ENCODE results near the gene CD58. TPM values are rescaled to one million over a fixed set of nuclear protein-coding genes. Genes with fewer than 3 reads are reported as not detected.
A peak's percentile ranks its signal among the peaks of the same experiment; 100 is the strongest.

CD58 gene
- total RNA-seq, 1 donor from 2014 or later = 40.6 TPM

DNA sequence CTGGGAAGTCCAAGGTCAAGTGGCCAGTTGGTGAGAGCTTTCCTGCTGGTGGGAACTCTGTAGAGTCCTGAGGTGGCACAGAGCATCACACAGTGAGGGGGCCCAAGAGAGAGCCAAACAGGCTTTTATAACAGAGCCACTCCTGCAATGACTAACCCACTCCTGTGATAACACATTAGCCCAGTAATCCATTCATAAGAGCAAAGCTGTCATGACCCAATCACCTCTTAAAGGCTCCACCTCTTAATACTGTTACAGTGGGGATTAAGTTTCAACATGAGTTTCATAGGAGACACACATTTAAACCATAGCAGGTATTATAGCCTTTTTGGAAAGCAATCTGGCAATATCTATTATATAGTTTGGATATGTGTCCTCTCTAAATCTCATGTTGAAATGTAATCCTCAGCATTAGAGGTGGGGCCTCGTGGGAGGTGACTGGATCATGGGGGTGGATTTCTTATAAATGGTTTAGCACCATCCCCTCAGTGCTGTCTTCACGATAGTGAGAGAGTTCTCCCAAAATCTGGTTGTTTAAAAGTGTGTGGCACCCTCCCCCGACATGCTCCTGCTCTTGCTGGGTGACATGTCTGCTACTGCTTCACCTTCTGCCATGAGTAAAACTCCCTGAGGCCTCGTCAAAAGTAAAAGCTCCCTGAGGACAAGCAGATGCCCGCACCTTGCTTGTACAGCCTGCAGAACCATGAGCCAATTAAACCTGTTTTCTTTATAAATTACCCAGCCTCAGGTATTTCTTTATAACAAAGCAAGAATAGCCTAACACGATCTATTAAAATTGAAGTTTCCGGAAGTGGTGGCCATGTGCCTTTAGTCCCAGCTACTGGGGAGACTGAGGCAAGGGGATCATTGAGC, 64.5 kb downstream of the CD58 start:
- H3K4me3 Mint-ChIP-seq (ENCODE audit: low read depth) = no peak overlapping the region
- H3K36me3 Mint-ChIP-seq (ENCODE audit: low read depth) = peaks cover 30% of the 10 kb centered on the region
- H3K4me1 Mint-ChIP-seq (ENCODE audit: low read depth) = peaks cover 81% of the 10 kb centered on the region
- intact Hi-C loops (cut with micrococcal nuclease) = loop anchor here (5.0 to 10.0 kb wide), 4 partner anchors 231 to 1156 kb away; partner anchors contain the start of gene VANGL1
- peaks cover 4% of the 10 kb centered on the region for H3K9me3 Mint-ChIP-seq
- DNase-seq (ENCODE audit: low spot score) = no peak
- H3K27ac Mint-ChIP-seq = no peak overlapping the region
- H3K27me3 Mint-ChIP-seq (ENCODE audit: low read depth) = no peaks in the 10 kb centered on the region

- intact Hi-C loops (cut with micrococcal nuclease) = loop anchor here (1.0 to 10.0 kb wide), 10 partner anchors 11 to 1158 kb away; partner anchors contain the start of gene VANGL1
- H3K36me3 Mint-ChIP-seq (ENCODE audit: low read depth) = peaks cover 31% of the 10 kb centered on the region
- H3K27ac Mint-ChIP-seq = peak overlapping the region; percentile 98
- peaks cover 74% of the 10 kb centered on the region for H3K4me1 Mint-ChIP-seq (ENCODE audit: low read depth)
- peak; percentile 85 for DNase-seq (ENCODE audit: low spot score)
- no peaks in the 10 kb centered on the region for H3K9me3 Mint-ChIP-seq
- H3K27me3 Mint-ChIP-seq (ENCODE audit: low read depth) = no peaks in the 10 kb centered on the region
- peak overlapping the region; percentile 47 for H3K4me3 Mint-ChIP-seq (ENCODE audit: low read depth)
Observed at GRCh38 chr1:116504308-116505156, 66.3 kb downstream of the CD58 start.

- no peaks in the 10 kb centered on the region for H3K9me3 Mint-ChIP-seq
- peaks cover 66% of the 10 kb centered on the region for H3K4me1 Mint-ChIP-seq (ENCODE audit: low read depth)
- H3K27me3 Mint-ChIP-seq (ENCODE audit: low read depth) = no peaks in the 10 kb centered on the region
- DNase-seq (ENCODE audit: low spot score) = no peak
- intact Hi-C loops (cut with micrococcal nuclease) = loop anchor here (1.0 to 10.0 kb wide), 8 partner anchors 12 to 1031 kb away; partner anchors contain the start of gene VANGL1
- H3K4me3 Mint-ChIP-seq (ENCODE audit: low read depth) = no peak overlapping the region
- H3K36me3 Mint-ChIP-seq (ENCODE audit: low read depth) = peaks cover 28% of the 10 kb centered on the region
- peak overlapping the region; percentile 98 for H3K27ac Mint-ChIP-seq
Observed at GRCh38 chr1:116503546-116504307, 67.1 kb downstream of the CD58 start.

GRCh38 chr1:116502671-116503314, 68.0 kb downstream of the CD58 start:
- peaks cover 58% of the 10 kb centered on the region for H3K4me1 Mint-ChIP-seq (ENCODE audit: low read depth)
- intact Hi-C loops (cut with micrococcal nuclease) = loop anchor here (10.0 kb wide), 2 partner anchors 858 to 1032 kb away; partner anchors contain the start of gene VANGL1
- no peaks in the 10 kb centered on the region for H3K9me3 Mint-ChIP-seq
- H3K27me3 Mint-ChIP-seq (ENCODE audit: low read depth) = no peaks in the 10 kb centered on the region
- peaks cover 28% of the 10 kb centered on the region for H3K36me3 Mint-ChIP-seq (ENCODE audit: low read depth)
- no peak for DNase-seq (ENCODE audit: low spot score)
- H3K27ac Mint-ChIP-seq = peak overlapping the region; percentile 38
- H3K4me3 Mint-ChIP-seq (ENCODE audit: low read depth) = no peak overlapping the region

DNA sequence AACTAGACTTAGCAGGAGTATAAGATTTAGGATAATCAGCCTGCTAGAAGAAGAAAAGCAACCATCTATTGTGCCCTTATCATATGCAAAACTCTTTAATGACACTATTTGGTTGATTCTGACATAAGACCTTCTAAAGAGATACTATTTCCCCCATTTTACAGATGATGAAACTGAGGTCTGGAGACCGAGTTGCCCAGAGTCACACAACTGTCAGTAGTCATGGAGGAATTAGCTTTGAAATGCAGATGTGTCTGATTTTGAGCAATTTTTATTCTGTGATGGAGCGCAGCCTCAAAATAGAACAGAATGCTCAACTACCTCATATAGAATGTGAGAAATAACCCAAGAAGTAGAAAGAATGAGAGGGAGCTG, 69.0 kb downstream of the CD58 start:
- Mint-ChIP-seq H3K36me3 (ENCODE audit: low read depth) (peaks cover 29% of the 10 kb centered on the region), H3K9me3 (no peaks in the 10 kb centered on the region), H3K27ac (no peak overlapping the region), H3K4me1 (ENCODE audit: low read depth) (peaks cover 57% of the 10 kb centered on the region), H3K27me3 (ENCODE audit: low read depth) (no peaks in the 10 kb centered on the region), H3K4me3 (ENCODE audit: low read depth) (no peak overlapping the region)
- no peak for DNase-seq (ENCODE audit: low spot score)
- intact Hi-C loops (cut with micrococcal nuclease) = loop anchor here (10.0 kb wide), 2 partner anchors 857 to 1033 kb away; partner anchors contain the start of gene VANGL1

DNA sequence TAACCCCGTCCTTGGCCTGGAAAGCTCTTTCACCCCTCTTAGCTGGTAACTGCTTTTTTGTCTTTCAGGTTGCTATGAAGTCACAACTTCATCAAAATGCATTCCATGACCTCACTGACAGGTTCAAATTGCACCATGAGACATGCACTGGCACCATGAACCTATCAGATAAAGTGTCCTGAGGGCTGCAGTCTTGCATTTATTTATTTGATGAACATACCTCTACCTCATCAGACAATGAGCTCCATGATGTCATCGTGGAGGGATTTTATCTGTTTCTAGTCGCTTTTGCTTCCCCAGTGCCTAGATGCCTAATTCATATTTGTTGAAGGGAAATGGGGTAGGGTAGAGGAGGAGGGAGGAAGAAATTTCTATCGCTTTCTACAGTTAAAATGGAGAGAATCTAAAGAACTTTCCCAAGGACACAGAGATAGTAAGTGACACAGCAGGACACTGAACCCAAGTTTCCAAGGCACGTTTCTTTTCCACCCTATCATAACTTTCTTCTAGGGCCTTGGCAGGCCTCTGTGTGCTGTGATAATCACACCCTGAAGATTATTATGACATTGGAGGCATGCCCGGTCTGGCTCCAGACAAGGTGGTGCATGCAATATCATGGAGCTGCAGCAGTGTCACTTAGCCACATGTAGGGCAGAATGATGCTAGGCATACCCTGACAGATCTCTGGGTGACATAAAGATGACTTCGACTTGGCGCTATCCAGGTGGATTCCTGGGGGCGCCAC, 69.5 kb downstream of the CD58 start:
- Mint-ChIP-seq H3K4me3 (ENCODE audit: low read depth) (no peak overlapping the region), H3K9me3 (no peaks in the 10 kb centered on the region), H3K27me3 (ENCODE audit: low read depth) (no peaks in the 10 kb centered on the region), H3K4me1 (ENCODE audit: low read depth) (peaks cover 56% of the 10 kb centered on the region), H3K36me3 (ENCODE audit: low read depth) (peaks cover 29% of the 10 kb centered on the region), H3K27ac (no peak overlapping the region)
- no peak for DNase-seq (ENCODE audit: low spot score)
- intact Hi-C loops (cut with micrococcal nuclease) = loop anchor here (10.0 kb wide), 2 partner anchors 856 to 1034 kb away; partner anchors contain the start of gene VANGL1

GRCh38 chr1:116498789-116499628, 71.8 kb downstream of the CD58 start:
- H3K27ac Mint-ChIP-seq = no peak overlapping the region
- H3K4me3 Mint-ChIP-seq (ENCODE audit: low read depth) = no peak overlapping the region
- intact Hi-C loops (cut with micrococcal nuclease) = loop anchor here (1.0 kb wide), 2 partner anchors 14 to 360 kb away; no protein-coding TSS in a partner anchor
- peaks cover 36% of the 10 kb centered on the region for H3K4me1 Mint-ChIP-seq (ENCODE audit: low read depth)
- H3K27me3 Mint-ChIP-seq (ENCODE audit: low read depth) = no peaks in the 10 kb centered on the region
- H3K36me3 Mint-ChIP-seq (ENCODE audit: low read depth) = peaks cover 29% of the 10 kb centered on the region
- DNase-seq (ENCODE audit: low spot score) = no peak
- H3K9me3 Mint-ChIP-seq = no peaks in the 10 kb centered on the region

DNA sequence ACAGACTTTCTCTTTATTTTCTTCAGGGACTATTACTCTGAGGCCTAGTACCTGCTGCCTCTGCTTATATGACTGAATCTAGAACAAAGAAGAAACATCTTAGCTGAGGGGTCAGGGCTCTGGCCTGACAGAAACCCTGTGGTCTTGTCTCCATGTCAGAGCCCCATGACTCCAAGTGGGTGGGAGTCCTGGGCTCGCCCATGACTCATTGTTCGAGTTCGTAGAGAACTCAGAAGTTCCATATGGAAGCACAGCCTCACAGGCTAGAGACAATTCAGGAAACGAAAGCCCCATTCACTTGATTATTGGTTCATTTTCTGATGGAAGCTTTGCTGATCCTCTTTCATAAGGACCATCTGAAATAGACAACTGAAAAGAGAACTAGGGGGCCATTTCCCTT, 73.2 kb downstream of the CD58 start:
- intact Hi-C loops (cut with micrococcal nuclease) = no loop called here
- H3K9me3 Mint-ChIP-seq = no peaks in the 10 kb centered on the region
- DNase-seq (ENCODE audit: low spot score) = no peak

DNA sequence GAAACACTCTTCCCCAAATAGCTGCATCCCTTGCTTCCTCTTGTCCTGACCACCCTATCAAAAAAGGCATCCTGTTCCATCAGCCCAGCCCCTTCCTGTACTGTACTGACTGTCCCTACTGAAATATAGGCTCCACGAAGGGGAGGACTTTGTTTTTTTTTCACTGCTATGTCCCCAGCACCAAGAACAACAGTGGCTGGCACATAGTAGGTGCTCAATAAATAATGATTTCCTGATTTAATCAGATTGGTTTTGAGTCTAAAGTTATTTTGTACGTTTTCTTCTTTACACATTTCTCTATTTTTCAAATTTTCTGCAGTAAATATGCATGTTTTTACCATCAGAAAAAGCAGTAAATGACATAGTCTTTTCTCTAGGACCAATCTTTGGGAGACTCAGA, 73.9 kb downstream of the CD58 start:
- no peak overlapping the region for H3K4me3 Mint-ChIP-seq (ENCODE audit: low read depth)
- H3K36me3 Mint-ChIP-seq (ENCODE audit: low read depth) = peaks cover 18% of the 10 kb centered on the region
- H3K9me3 Mint-ChIP-seq = no peaks in the 10 kb centered on the region
- peaks cover 23% of the 10 kb centered on the region for H3K4me1 Mint-ChIP-seq (ENCODE audit: low read depth)
- intact Hi-C loops (cut with micrococcal nuclease) = no loop called here
- no peak for DNase-seq (ENCODE audit: low spot score)
- H3K27ac Mint-ChIP-seq = no peak overlapping the region
- H3K27me3 Mint-ChIP-seq (ENCODE audit: low read depth) = no peaks in the 10 kb centered on the region

More for the DNA sequence above, 73.2 kb downstream of the CD58 start:
- H3K36me3 Mint-ChIP-seq (ENCODE audit: low read depth) = peaks cover 25% of the 10 kb centered on the region
- H3K27me3 Mint-ChIP-seq (ENCODE audit: low read depth) = no peaks in the 10 kb centered on the region
- H3K4me3 Mint-ChIP-seq (ENCODE audit: low read depth) = no peak overlapping the region
- no peak overlapping the region for H3K27ac Mint-ChIP-seq
- peaks cover 24% of the 10 kb centered on the region for H3K4me1 Mint-ChIP-seq (ENCODE audit: low read depth)

GRCh38 chr1:116496380-116496779, 74.4 kb downstream of the CD58 start:
- H3K27me3 Mint-ChIP-seq (ENCODE audit: low read depth) = no peaks in the 10 kb centered on the region

DNA sequence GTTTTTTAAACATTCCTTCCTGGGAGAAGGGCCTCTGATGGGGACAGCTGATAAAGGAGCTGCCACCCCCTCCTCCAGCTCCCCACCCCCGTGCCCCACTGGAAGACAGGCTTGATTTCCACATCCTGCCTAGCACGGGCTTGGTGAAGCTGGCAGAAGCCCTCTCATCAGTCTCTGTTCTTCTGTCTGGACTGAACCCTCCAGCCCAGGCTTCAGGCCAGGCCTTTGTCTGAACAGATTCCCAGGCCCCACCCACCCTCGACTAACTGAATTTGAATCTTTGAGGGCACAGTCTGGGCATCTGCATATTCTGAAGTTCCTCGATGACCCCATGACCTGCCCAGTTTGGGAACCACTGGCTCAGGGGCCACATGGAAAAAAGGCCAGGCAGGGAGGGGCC, 75.3 kb downstream of the CD58 start:
- Mint-ChIP-seq H3K27me3 (ENCODE audit: low read depth) (no peaks in the 10 kb centered on the region), H3K4me1 (ENCODE audit: low read depth) (peaks cover 19% of the 10 kb centered on the region), H3K36me3 (ENCODE audit: low read depth) (peaks cover 11% of the 10 kb centered on the region), H3K27ac (no peak overlapping the region), H3K9me3 (no peaks in the 10 kb centered on the region), H3K4me3 (ENCODE audit: low read depth) (no peak overlapping the region)
- intact Hi-C loops (cut with micrococcal nuclease) = no loop called here
- DNase-seq (ENCODE audit: low spot score) = no peak

More at GRCh38 chr1:116496380-116496779, 74.4 kb downstream of the CD58 start:
- Mint-ChIP-seq H3K9me3 (no peaks in the 10 kb centered on the region), H3K4me3 (ENCODE audit: low read depth) (no peak overlapping the region), H3K4me1 (ENCODE audit: low read depth) (peaks cover 23% of the 10 kb centered on the region), H3K27ac (no peak overlapping the region), H3K36me3 (ENCODE audit: low read depth) (peaks cover 16% of the 10 kb centered on the region)
- DNase-seq (ENCODE audit: low spot score) = no peak
- intact Hi-C loops (cut with micrococcal nuclease) = no loop called here
